CMK (cell line): ENCODE results near the gene BRME1.
"Not testable (repeated sequence)": the region's sequence is repeated elsewhere in the genome, so short reads cannot be mapped to it uniquely, and the experiment has no call there.

Experiments used
- DNase-seq: peaks from one replicate; pipeline ENCODE4 v3.0.0-alpha.2; 2010; ENCODE audit warnings: low read depth

The BRME1 gene

GRCh38 chr19:13926715-13927114 is 20.8 kb upstream of the BRME1 start:
- DNase-seq: no peak

GRCh38 chr19:13926010-13926409 is 20.1 kb upstream of the BRME1 start:
- no peak for DNase-seq

- no peak for DNase-seq
Observed at GRCh38 chr19:13923194-13923987, 17.5 kb upstream of the BRME1 start.

GRCh38 chr19:13922118-13922517 is 16.2 kb upstream of the BRME1 start:
- DNase-seq: not testable (repeated sequence)

GRCh38 chr19:13920940-13921747 is 15.2 kb upstream of the BRME1 start:
- DNase-seq: peak; percentile 65

- DNase-seq: no peak
Observed at GRCh38 chr19:13920524-13920923, 14.6 kb upstream of the BRME1 start.

GRCh38 chr19:13918726-13919411 is 13.0 kb upstream of the BRME1 start:
- no peak for DNase-seq

GRCh38 chr19:13917888-13918406 is 12.0 kb upstream of the BRME1 start:
- DNase-seq: no peak

GRCh38 chr19:13914777-13915176 is 8.9 kb upstream of the BRME1 start:
- DNase-seq: no peak

- DNase-seq: no peak
Observed at GRCh38 chr19:13913352-13913751, 7.4 kb upstream of the BRME1 start.

- no peak for DNase-seq
Observed at GRCh38 chr19:13909430-13909829, 3.5 kb upstream of the BRME1 start.

- DNase-seq: no peak
Observed at GRCh38 chr19:13908674-13909073, 2.8 kb upstream of the BRME1 start.

GRCh38 chr19:13906910-13907309 is 993 bp upstream of the BRME1 start:
- DNase-seq: no peak

GRCh38 chr19:13906521-13906904 is 596 bp upstream of the BRME1 start:
- DNase-seq: no peak

GRCh38 chr19:13902993-13903555 is 2.8 kb downstream of the BRME1 start:
- DNase-seq: no peak

GRCh38 chr19:13899912-13900584 is 5.9 kb downstream of the BRME1 start:
- no peak for DNase-seq

- DNase-seq: no peak
Observed at GRCh38 chr19:13899393-13899792, 6.5 kb downstream of the BRME1 start.

GRCh38 chr19:13896227-13896626 is 9.7 kb downstream of the BRME1 start:
- DNase-seq: no peak

GRCh38 chr19:13894552-13894951 is 11.4 kb downstream of the BRME1 start:
- no peak for DNase-seq

- no peak for DNase-seq
Observed at GRCh38 chr19:13892870-13893269, 13.0 kb downstream of the BRME1 start.

GRCh38 chr19:13890136-13890535 is 15.8 kb downstream of the BRME1 start:
- DNase-seq: no peak

- DNase-seq: no peak
Observed at GRCh38 chr19:13888281-13888680, 17.6 kb downstream of the BRME1 start.
